HG02938 (cell line): ENCODE data around the gene COP1.

Experiments used
- ATAC-seq: cut with Tn5 transposase; IDR thresholded peaks from one replicate; pipeline ENCODE4 v1.9.1; 2021; ENCODE audit warnings: mild to moderate bottlenecking, moderate library complexity; ENCODE audit not compliant: unreplicated experiment

COP1 gene

GRCh38 chr1:175902281-175902680, 304.8 kb downstream of the COP1 start:
- no peak for ATAC-seq

- ATAC-seq: no peak
Measured at GRCh38 chr1:175901076-175901836, 305.8 kb downstream of the COP1 start.

- ATAC-seq: no peak
Measured at GRCh38 chr1:175900171-175900570, 306.9 kb downstream of the COP1 start.

GRCh38 chr1:175895966-175896365, 311.1 kb downstream of the COP1 start:
- no peak for ATAC-seq
